Measurements from ENCODE around the gene ORAI3. TPM values are rescaled to one million over a fixed set of nuclear protein-coding genes. Genes with fewer than 3 reads are reported as not detected.

The ORAI3 gene
- total RNA-seq, 4 donors from 2014 or later, result 25.7 to 41.0 (median 32.7) TPM

DNA sequence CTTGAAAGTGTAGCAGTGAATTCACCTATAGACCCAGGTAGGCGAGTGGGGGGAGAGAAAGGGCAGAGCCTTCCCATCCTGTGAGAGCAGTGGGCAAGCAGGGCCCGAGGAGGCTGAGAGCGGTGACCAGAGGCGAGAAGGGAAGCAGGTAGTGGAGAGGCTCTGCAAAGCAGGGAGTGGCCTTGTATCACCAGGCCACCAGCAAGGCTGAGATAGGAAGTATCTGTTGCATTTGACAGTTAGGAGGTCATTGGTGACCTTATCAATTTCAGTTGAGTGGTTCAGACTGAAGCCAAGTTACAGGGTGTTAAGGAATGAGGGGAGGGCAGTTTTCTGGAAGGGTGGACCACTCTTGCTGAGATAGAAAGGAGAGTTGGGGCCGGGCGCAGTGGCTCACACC is 25.5 kb downstream of the ORAI3 start:
- Histone ChIP-seq H3K27ac (no peak overlapping the region), H3K27me3 (no peaks in the 10 kb centered on the region), H3K9me3 (no peaks in the 10 kb centered on the region), H3K36me3 (peaks cover 98% of the 10 kb centered on the region), H3K4me3 (no peak overlapping the region), H3K4me1 (no peaks in the 10 kb centered on the region)
- TF ChIP-seq, protein P1, sequence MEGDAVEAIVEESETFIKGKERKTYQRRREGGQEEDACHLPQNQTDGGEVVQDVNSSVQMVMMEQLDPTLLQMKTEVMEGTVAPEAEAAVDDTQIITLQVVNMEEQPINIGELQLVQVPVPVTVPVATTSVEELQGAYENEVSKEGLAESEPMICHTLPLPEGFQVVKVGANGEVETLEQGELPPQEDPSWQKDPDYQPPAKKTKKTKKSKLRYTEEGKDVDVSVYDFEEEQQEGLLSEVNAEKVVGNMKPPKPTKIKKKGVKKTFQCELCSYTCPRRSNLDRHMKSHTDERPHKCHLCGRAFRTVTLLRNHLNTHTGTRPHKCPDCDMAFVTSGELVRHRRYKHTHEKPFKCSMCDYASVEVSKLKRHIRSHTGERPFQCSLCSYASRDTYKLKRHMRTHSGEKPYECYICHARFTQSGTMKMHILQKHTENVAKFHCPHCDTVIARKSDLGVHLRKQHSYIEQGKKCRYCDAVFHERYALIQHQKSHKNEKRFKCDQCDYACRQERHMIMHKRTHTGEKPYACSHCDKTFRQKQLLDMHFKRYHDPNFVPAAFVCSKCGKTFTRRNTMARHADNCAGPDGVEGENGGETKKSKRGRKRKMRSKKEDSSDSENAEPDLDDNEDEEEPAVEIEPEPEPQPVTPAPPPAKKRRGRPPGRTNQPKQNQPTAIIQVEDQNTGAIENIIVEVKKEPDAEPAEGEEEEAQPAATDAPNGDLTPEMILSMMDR (IDR thresholded peaks at IDR 0.05), result no peak
- TF ChIP-seq POLR2A (IDR thresholded peaks at IDR 0.05), result no peak
- TF ChIP-seq POLR2AphosphoS5 (IDR thresholded peaks at IDR 0.05), result no peak
- TF ChIP-seq EP300 (IDR thresholded peaks at IDR 0.05), result no peak
- WGBS, result 94% methylated on average over 6 of the region's 6 CpGs
- DNase-seq (ENCODE audit: low spot score in 2 of 2), result no peak

DNA sequence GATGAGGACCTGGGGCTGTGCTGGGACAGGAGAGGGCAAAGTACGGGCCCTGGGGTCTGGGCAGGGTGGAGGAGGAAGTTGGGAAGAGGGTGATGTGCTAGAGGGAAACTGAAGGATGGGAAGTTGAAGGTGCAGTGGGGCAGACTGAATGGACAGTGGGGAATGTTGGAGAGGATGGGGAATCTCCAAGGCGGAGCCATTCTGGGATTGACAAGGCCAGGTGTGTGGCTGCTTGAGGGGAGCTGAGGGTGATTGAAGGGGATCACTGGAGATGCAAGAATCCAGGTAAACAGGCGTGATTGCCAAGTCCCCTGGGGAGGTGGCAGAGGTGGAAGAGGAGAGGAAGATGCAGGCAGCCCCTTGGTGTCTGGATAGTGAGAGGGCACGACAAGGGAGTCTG is 27.6 kb downstream of the ORAI3 start:
- no peaks in the 10 kb centered on the region for H3K9me3 ChIP-seq
- TF ChIP-seq EP300 (IDR thresholded peaks at IDR 0.05), result no peak
- TF ChIP-seq POLR2A (IDR thresholded peaks at IDR 0.05), result no peak
- no peak for TF ChIP-seq POLR2AphosphoS5 (IDR thresholded peaks at IDR 0.05)
- TF ChIP-seq, protein P1 (IDR thresholded peaks at IDR 0.05), result no peak
- H3K4me1 ChIP-seq, result no peaks in the 10 kb centered on the region
- 95% methylated on average over 4 of the region's 4 CpGs for WGBS
- no peak overlapping the region for H3K4me3 ChIP-seq
- no peak overlapping the region for H3K27ac ChIP-seq
- H3K36me3 ChIP-seq, result peaks cover 98% of the 10 kb centered on the region
- no peak for DNase-seq (ENCODE audit: low spot score in 2 of 2)
- H3K27me3 ChIP-seq, result no peaks in the 10 kb centered on the region

DNA sequence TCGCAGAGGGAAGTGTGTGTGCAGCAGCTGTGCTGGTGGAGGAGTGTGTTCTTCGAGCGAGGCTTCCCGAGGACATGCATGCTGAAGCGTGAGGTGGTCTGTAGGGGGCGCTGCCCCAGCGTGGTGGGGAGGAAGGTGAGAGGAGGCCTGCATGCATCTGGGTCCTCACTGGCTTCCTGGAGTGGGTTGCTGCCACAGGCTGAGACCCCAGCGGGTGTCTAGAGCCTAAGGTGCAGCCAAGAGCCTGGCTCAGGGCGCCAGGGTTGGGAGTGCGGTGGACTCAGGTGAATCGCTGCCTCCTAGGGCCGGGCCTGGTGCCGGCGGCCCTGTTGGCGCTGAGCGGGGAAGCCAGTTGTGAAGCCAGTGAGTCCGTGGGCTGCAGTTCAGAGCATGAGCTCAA is 28.6 kb downstream of the ORAI3 start:
- Histone ChIP-seq H3K4me3 (no peak overlapping the region), H3K36me3 (peaks cover 91% of the 10 kb centered on the region), H3K4me1 (peaks cover 3% of the 10 kb centered on the region), H3K27ac (no peak overlapping the region), H3K27me3 (no peaks in the 10 kb centered on the region), H3K9me3 (no peaks in the 10 kb centered on the region)
- WGBS, result 85% methylated on average over 16 of the region's 17 CpGs
- TF ChIP-seq POLR2AphosphoS5 (IDR thresholded peaks at IDR 0.05) (no peak), EP300 (IDR thresholded peaks at IDR 0.05) (no peak), POLR2A (IDR thresholded peaks at IDR 0.05) (no peak)
- TF ChIP-seq, protein P1 (IDR thresholded peaks at IDR 0.05), result no peak
- no peak for DNase-seq (ENCODE audit: low spot score in 2 of 2)

DNA sequence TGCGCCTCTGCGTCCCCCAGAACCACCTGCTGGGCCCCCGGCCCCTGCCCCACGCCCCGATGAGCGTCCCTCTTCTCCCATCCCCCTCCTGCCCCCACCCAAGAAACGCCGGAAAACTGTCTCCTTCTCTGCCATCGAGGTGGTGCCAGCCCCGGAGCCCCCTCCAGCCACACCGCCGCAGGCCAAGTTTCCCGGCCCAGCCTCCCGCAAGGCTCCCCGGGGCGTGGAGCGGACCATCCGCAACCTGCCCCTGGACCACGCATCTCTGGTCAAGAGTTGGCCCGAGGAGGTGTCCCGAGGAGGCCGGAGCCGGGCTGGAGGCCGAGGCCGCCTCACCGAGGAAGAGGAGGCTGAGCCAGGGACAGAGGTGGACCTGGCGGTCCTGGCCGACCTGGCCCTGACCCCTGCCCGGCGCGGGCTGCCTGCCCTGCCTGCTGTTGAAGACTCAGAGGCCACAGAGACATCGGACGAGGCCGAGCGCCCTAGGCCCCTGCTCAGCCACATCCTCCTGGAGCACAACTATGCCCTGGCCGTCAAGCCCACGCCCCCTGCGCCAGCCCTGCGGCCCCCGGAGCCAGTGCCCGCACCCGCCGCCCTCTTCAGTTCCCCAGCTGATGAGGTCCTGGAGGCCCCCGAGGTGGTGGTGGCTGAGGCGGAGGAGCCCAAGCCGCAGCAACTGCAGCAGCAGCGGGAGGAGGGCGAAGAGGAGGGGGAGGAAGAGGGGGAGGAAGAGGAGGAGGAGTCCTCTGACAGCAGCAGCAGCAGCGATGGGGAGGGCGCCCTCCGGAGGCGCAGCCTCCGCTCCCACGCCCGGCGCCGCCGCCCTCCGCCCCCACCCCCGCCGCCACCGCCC is 30.5 kb downstream of the ORAI3 start:
- DNase-seq (ENCODE audit: low spot score in 2 of 2), result no peak
- H3K27me3 ChIP-seq, result no peaks in the 10 kb centered on the region
- H3K9me3 ChIP-seq, result no peaks in the 10 kb centered on the region
- peaks cover 89% of the 10 kb centered on the region for H3K36me3 ChIP-seq
- no peak for TF ChIP-seq EP300 (IDR thresholded peaks at IDR 0.05)
- TF ChIP-seq POLR2AphosphoS5 (IDR thresholded peaks at IDR 0.05), result no peak
- TF ChIP-seq, protein P1 (IDR thresholded peaks at IDR 0.05), result no peak
- TF ChIP-seq POLR2A (IDR thresholded peaks at IDR 0.05), result no peak
- peaks cover 12% of the 10 kb centered on the region for H3K4me1 ChIP-seq
- 95% methylated on average over 19 of the region's 62 CpGs for WGBS
- H3K4me3 ChIP-seq, result no peak overlapping the region
- no peak overlapping the region for H3K27ac ChIP-seq

DNA sequence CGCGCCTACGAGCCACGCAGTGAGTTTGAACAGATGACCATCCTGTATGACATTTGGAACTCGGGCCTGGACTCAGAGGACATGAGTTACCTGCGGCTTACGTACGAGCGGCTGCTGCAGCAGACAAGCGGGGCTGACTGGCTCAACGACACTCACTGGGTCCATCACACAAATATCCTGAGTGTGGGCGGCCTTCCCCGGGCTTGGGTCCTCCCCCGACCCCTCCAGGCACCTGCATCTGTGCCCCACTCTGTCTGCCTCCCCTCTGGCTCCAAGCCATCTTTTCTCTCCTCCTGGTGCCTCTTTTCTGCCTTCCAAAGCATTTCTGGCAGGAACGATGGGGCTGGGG is 31.1 kb downstream of the ORAI3 start:
- H3K9me3 ChIP-seq, result no peaks in the 10 kb centered on the region
- DNase-seq (ENCODE audit: low spot score in 2 of 2), result no peak
- no peak overlapping the region for H3K4me3 ChIP-seq
- no peaks in the 10 kb centered on the region for H3K27me3 ChIP-seq
- peaks cover 83% of the 10 kb centered on the region for H3K36me3 ChIP-seq
- TF ChIP-seq POLR2AphosphoS5 (IDR thresholded peaks at IDR 0.05) (no peak), EP300 (IDR thresholded peaks at IDR 0.05) (no peak), POLR2A (IDR thresholded peaks at IDR 0.05) (no peak)
- TF ChIP-seq, protein P1 (IDR thresholded peaks at IDR 0.05), result no peak
- peaks cover 16% of the 10 kb centered on the region for H3K4me1 ChIP-seq
- no peak overlapping the region for H3K27ac ChIP-seq
- WGBS, result 90% methylated on average over 10 of the region's 15 CpGs
